Dedifferentiated amniotic fluid mesenchymal stem cell (primary cell): Measurements from ENCODE around the gene GDA.
A peak's percentile ranks its signal among the peaks of the same experiment; 100 is the strongest.
"Not testable (repeated sequence)": the region's sequence is repeated elsewhere in the genome, so short reads cannot be mapped to it uniquely, and the experiment has no call there.

Experiments
- DNase-seq: peaks from one replicate; pipeline ENCODE4 v3.0.0-alpha.2; 2016; ENCODE audit errors: extremely low spot score

Gene GDA

GRCh38 chr9:72205513-72205912, 56.3 kb downstream of the GDA start:
- DNase-seq: no peak

- no peak for DNase-seq
Observed at GRCh38 chr9:72207278-72207677, 58.0 kb downstream of the GDA start.

GRCh38 chr9:72210522-72210921, 61.3 kb downstream of the GDA start:
- DNase-seq: no peak

- no peak for DNase-seq
Observed at GRCh38 chr9:72211047-72211446, 61.8 kb downstream of the GDA start.

GRCh38 chr9:72213906-72214305, 64.7 kb downstream of the GDA start:
- DNase-seq: no peak

- DNase-seq: no peak
Observed at GRCh38 chr9:72217306-72217842, 68.1 kb downstream of the GDA start.

GRCh38 chr9:72220589-72220988, 71.3 kb downstream of the GDA start:
- no peak for DNase-seq

- DNase-seq: no peak
Observed at GRCh38 chr9:72226146-72226812, 77.0 kb downstream of the GDA start.

GRCh38 chr9:72228282-72228681, 79.0 kb downstream of the GDA start:
- no peak for DNase-seq

GRCh38 chr9:72232778-72233177, 83.5 kb downstream of the GDA start:
- no peak for DNase-seq

GRCh38 chr9:72247549-72247948, 98.3 kb downstream of the GDA start:
- no peak for DNase-seq

GRCh38 chr9:72251589-72251988, 102.3 kb downstream of the GDA start:
- DNase-seq: no peak

- no peak for DNase-seq
Observed at GRCh38 chr9:72254901-72255545, 105.8 kb downstream of the GDA start.

- no peak for DNase-seq
Observed at GRCh38 chr9:72255569-72255968, 106.3 kb downstream of the GDA start.

- no peak for DNase-seq
Observed at GRCh38 chr9:72256931-72257330, 107.7 kb downstream of the GDA start.

- DNase-seq: no peak
Observed at GRCh38 chr9:72257814-72258213, 108.6 kb downstream of the GDA start.

GRCh38 chr9:72262063-72262462, 112.8 kb downstream of the GDA start:
- no peak for DNase-seq

- no peak for DNase-seq
Observed at GRCh38 chr9:72263572-72263971, 114.3 kb downstream of the GDA start.

GRCh38 chr9:72268961-72269360, 119.7 kb downstream of the GDA start:
- DNase-seq: no peak

GRCh38 chr9:72270359-72270758, 121.1 kb downstream of the GDA start:
- not testable (repeated sequence) for DNase-seq

GRCh38 chr9:72271613-72272478, 122.6 kb downstream of the GDA start:
- DNase-seq: peak; percentile 49

- DNase-seq: no peak
Observed at GRCh38 chr9:72274441-72274840, 125.2 kb downstream of the GDA start.
